HCT116 (cell line): ENCODE results near the gene PRKCA. TPM values are rescaled to one million over a fixed set of nuclear protein-coding genes. Genes with fewer than 3 reads are reported as not detected.

Experiments
- ATAC-seq: fragments of 200-7000 bp; cut with Tn5 transposase; 2 replicates; pipeline ENCODE4 v1.9.1; 2020; ENCODE audit warnings: mild to moderate bottlenecking, moderate library complexity
- BruUV-seq: library from RNA; stranded (reverse); fragments of 400-500 nt; replicated peaks from 2 replicates; lab custom pipeline; 2021; lab: Mats Ljungman, UMichigan
- CTCF ChIA-PET: fragments of 300-600 bp; sonication (Branson Sonifier 250); formaldehyde crosslinking; loops from one replicate; lab custom pipeline; 2021; ENCODE audit warnings: antibody characterized with exemption; lab: Charles Lee
- POLR2A ChIA-PET: fragments of 300-600, 350-600 bp; sonication (Branson Sonifier 250); formaldehyde crosslinking; loops from one replicate; lab custom pipeline; 2021; ENCODE audit warnings: antibody characterized with exemption; lab: Charles Lee
- RAD21 ChIA-PET, 2 experiments: fragments of 300-600 bp; sonication (Branson Sonifier 250); formaldehyde crosslinking; loops; one replicate each; lab custom pipeline; 2023; ENCODE audit warnings: low total read pairs in 2 of 2; ENCODE audit not compliant: uncharacterized antibody in 2 of 2, unreplicated experiment in 2 of 2, low non-redundant PET in 1 of 2; lab: Charles Lee
- DNase-seq: peaks from one replicate; pipeline ENCODE4 v3.0.0-alpha.2; 2010; ENCODE audit warnings: low read depth, low spot score
- H2AFZ ChIP-seq: fragments of 200-600 bp; shearing (Covaris generic), sonication (generic); 2 replicates; pipeline ENCODE4 v1.6.1; 2017; ENCODE audit warnings: low read depth, mixed run types, mixed read lengths, antibody characterized with exemption, low read length; ENCODE audit not compliant: poor library complexity, severe bottlenecking
- H3K27ac ChIP-seq: 2 replicates; pipeline ENCODE4 v1.5.1; 2012; ENCODE audit warnings: low read depth, low read length
- H3K27me3 ChIP-seq: fragments of 200-600 bp; sonication (generic); 2 replicates; pipeline ENCODE4 v1.6.1; 2016; ENCODE audit warnings: mixed run types, low read length, mixed read lengths; ENCODE audit not compliant: insufficient read depth
- H3K36me3 ChIP-seq, 2 experiments: fragments of 200-500 bp in 1 of 2; fragments of 200-600 bp in 1 of 2; sonication (Bioruptor generic) in 1 of 2; sonication (generic) in 1 of 2; 2 replicates each; pipeline versions ENCODE4 v1.5.1 to v1.6.1; 2014 to 2016; ENCODE audit warnings: low read length in 2 of 2, inconsistent platforms in 1 of 2, mixed read lengths in 1 of 2, mixed run types in 1 of 2; ENCODE audit not compliant: insufficient read depth in 2 of 2, control insufficient read depth in 1 of 2
- H3K4me1 ChIP-seq, 2 experiments: fragments of 200-600 bp in 1 of 2; sonication (generic) in 1 of 2; 2 replicates each; pipeline versions ENCODE4 v1.5.1 to v1.6.1; 2012 to 2017; ENCODE audit warnings: low read length in 2 of 2, inconsistent platforms in 1 of 2, mild to moderate bottlenecking in 1 of 2, mixed read lengths in 1 of 2, mixed run types in 1 of 2, moderate library complexity in 1 of 2; ENCODE audit not compliant: insufficient read depth in 2 of 2, control insufficient read depth in 1 of 2
- H3K4me2 ChIP-seq: fragments of 200-600 bp; sonication (generic); 2 replicates; pipeline ENCODE4 v1.6.1; 2017; ENCODE audit warnings: mixed run types, low read length, mixed read lengths
- H3K4me3 ChIP-seq, 2 experiments: fragments of 200-600 bp in 1 of 2; sonication (generic) in 1 of 2; replicated peaks in 1 of 2; 2 replicates each; pipeline ENCODE4 v1.5.1; 2011 to 2016; ENCODE audit warnings: low read length in 2 of 2, control low read depth in 1 of 2, low read depth in 1 of 2, mild to moderate bottlenecking in 1 of 2, mixed read lengths in 1 of 2, mixed run types in 1 of 2
- H3K79me2 ChIP-seq: fragments of 200-600 bp; sonication (generic); 2 replicates; pipeline ENCODE4 v1.6.1; 2017; ENCODE audit warnings: mild to moderate bottlenecking, mixed run types, low read length, moderate library complexity, mixed read lengths; ENCODE audit not compliant: insufficient read depth
- H3K9ac ChIP-seq: fragments of 200-600 bp; sonication (generic); 2 replicates; pipeline ENCODE4 v1.6.1; 2016; ENCODE audit warnings: low read length, mixed read lengths
- H3K9me2 ChIP-seq: fragments of 200-600 bp; sonication (generic), shearing (Covaris generic); 2 replicates; pipeline ENCODE4 v1.6.1; 2017; ENCODE audit warnings: mixed run types, mild to moderate bottlenecking, moderate library complexity; ENCODE audit not compliant: insufficient read depth
- H3K9me3 ChIP-seq, 2 experiments: fragments of 200-500 bp in 1 of 2; fragments of 200-600 bp in 1 of 2; sonication (Bioruptor generic) in 1 of 2; sonication (generic) in 1 of 2; 2 replicates each; pipeline ENCODE4 v1.6.1; 2014 to 2017; ENCODE audit warnings: low read length in 2 of 2, mixed read lengths in 2 of 2, inconsistent platforms in 1 of 2, low read depth in 1 of 2, mild to moderate bottlenecking in 1 of 2, mixed run types in 1 of 2, moderate library complexity in 1 of 2; ENCODE audit not compliant: control insufficient read depth in 1 of 2, insufficient read depth in 1 of 2
- H4K20me1 ChIP-seq: fragments of 200-600 bp; sonication (generic), shearing (Covaris generic); 2 replicates; pipeline ENCODE4 v1.6.1; 2017; ENCODE audit warnings: mixed run types, mild to moderate bottlenecking, moderate library complexity; ENCODE audit not compliant: insufficient read depth
- CBX3 ChIP-seq: IDR thresholded peaks from 2 replicates; pipeline ENCODE4 v1.6.1; 2012; ENCODE audit warnings: low read depth
- ELF1 ChIP-seq: IDR thresholded peaks from 2 replicates; pipeline ENCODE4 v1.6.1; 2012; ENCODE audit warnings: low read depth, borderline replicate concordance
- EZH2phosphoT487 ChIP-seq: fragments of 200-600 bp; IDR thresholded peaks from 2 replicates; pipeline ENCODE4 v1.6.1; 2018; ENCODE audit warnings: antibody characterized with exemption, borderline replicate concordance
- POLR2AphosphoS5 ChIP-seq: IDR thresholded peaks from 2 replicates; pipeline ENCODE4 v1.6.1; 2011; ENCODE audit warnings: mild to moderate bottlenecking, low read depth, low read length, moderate library complexity
- SRF ChIP-seq: IDR thresholded peaks from 2 replicates; pipeline ENCODE4 v1.6.1; 2012; ENCODE audit warnings: low read depth
- ZNF274 ChIP-seq: fragments of 200-500 bp; sonication (Bioruptor generic); IDR thresholded peaks from 2 replicates; pipeline ENCODE4 v1.6.1; 2014; ENCODE audit warnings: mild to moderate bottlenecking, low read depth, low read length, inconsistent platforms
- intact Hi-C: fragments of 100-400 bp; cut with micrococcal nuclease; formaldehyde crosslinking; loops from 2 replicates; pipeline ENCODE4 v1.10.0; 2022
- total RNA-seq: library from RNA; stranded (reverse); gene quantifications from one replicate; pipeline ENCODE4 v1.2.1, GENCODE V29; 2021; ENCODE audit not compliant: unreplicated experiment
- TF ChIP-seq, protein P1 (sequence below), 3 experiments: fragments of 200-600 bp in 1 of 3; sonication (generic) in 1 of 3; IDR thresholded peaks in 2 of 3; conservative IDR thresholded peaks in 1 of 3; 2 replicates each; pipeline ENCODE4 v1.5.1; 2012 to 2017; ENCODE audit warnings: low read depth in 2 of 3, low read length in 2 of 3, antibody characterized with exemption in 1 of 3, borderline replicate concordance in 1 of 3, control low read depth in 1 of 3, mild to moderate bottlenecking in 1 of 3, mixed read lengths in 1 of 3, mixed run types in 1 of 3, moderate library complexity in 1 of 3; ENCODE audit not compliant: insufficient read depth in 1 of 3

Gene PRKCA
- total RNA-seq, 1 experiment from 2014 or later: 18.8 TPM

DNA sequence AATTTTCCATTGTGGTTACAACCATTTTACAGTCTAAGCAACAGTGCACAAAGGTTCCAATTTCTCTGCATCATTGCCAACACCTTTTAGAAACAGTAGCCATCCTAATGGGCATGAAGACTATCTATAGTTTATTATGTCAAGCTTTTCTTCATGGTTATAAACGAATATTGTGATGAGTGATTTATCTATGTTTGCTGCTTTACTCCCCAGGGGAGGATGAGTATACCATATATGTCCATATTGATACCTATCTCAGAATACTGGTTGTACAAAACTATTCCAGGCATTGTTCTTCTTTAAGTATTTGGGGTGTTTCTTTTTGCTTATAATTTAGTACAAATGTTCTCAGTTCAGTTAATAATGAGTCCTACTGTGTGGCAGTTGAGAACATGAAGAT lies 98.3 kb downstream of the PRKCA start (continued):
- no peak for TF ChIP-seq SRF
- TF ChIP-seq ELF1: no peak

DNA sequence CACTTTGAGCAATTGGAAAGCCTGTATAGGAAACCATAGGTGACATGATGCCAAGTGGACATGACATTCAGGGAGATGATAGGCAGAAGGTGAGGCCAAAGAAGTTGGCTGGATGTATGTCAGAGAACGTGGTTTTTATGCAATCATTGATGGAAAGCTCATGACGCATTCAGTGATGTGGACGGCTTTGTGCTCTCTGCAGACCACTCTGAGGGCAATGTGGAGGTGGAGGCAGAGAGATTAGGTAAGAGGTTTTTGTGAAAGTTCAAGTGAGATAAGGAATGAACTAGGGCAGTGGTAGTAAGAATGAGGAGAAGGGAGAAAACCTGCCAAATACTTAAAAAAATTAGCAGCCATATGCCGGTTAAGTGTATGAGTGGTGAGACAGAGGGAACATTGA lies 99.0 kb downstream of the PRKCA start:
- H4K20me1 ChIP-seq: no peaks in the 10 kb centered on the region
- no peaks in the 10 kb centered on the region for H3K36me3 ChIP-seq
- no peak overlapping the region for H3K9ac ChIP-seq
- no peak overlapping the region for H3K4me3 ChIP-seq
- no peak overlapping the region for H3K27ac ChIP-seq
- H3K4me2 ChIP-seq: no peak overlapping the region
- DNase-seq (no peak), ATAC-seq (no peak)
- no TSS peak for BruUV-seq
- no peak for TF ChIP-seq POLR2AphosphoS5
- TF ChIP-seq ZNF274: no peak
- no peak for TF ChIP-seq CBX3
- TF ChIP-seq, protein P1, sequence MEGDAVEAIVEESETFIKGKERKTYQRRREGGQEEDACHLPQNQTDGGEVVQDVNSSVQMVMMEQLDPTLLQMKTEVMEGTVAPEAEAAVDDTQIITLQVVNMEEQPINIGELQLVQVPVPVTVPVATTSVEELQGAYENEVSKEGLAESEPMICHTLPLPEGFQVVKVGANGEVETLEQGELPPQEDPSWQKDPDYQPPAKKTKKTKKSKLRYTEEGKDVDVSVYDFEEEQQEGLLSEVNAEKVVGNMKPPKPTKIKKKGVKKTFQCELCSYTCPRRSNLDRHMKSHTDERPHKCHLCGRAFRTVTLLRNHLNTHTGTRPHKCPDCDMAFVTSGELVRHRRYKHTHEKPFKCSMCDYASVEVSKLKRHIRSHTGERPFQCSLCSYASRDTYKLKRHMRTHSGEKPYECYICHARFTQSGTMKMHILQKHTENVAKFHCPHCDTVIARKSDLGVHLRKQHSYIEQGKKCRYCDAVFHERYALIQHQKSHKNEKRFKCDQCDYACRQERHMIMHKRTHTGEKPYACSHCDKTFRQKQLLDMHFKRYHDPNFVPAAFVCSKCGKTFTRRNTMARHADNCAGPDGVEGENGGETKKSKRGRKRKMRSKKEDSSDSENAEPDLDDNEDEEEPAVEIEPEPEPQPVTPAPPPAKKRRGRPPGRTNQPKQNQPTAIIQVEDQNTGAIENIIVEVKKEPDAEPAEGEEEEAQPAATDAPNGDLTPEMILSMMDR (IDR thresholded peaks at IDR 0.05 in 2 of 3, conservative IDR thresholded peaks at IDR 0.05 in 1 of 3; ENCODE audit: borderline replicate concordance in 1 of 3, insufficient read depth in 1 of 3, low read depth in 2 of 3, low read length in 2 of 3): no peak
- TF ChIP-seq EZH2phosphoT487: no peak
- no peaks in the 10 kb centered on the region for H3K9me2 ChIP-seq
- H3K9me3 ChIP-seq: 0 out of 4 replicates have a peak, but pooled peaks cover 0 to 3% of the 10 kb centered on the region in 2 experiments
- no peaks in the 10 kb centered on the region for H3K4me1 ChIP-seq
- intact Hi-C loops: no loop called here
- no peaks in the 10 kb centered on the region for H3K79me2 ChIP-seq
- RAD21 ChIA-PET: no interaction called here
- CTCF ChIA-PET: no interaction called here
- H3K27me3 ChIP-seq: no peaks in the 10 kb centered on the region
- H2AFZ ChIP-seq: no peak overlapping the region
- POLR2A ChIA-PET: no interaction called here
